ENCODE results near the gene CDK13. TPM values are rescaled to one million over a fixed set of nuclear protein-coding genes. Genes with fewer than 3 reads are reported as not detected.

Gene CDK13
- total RNA-seq, 1 experiment from 2014 or later: 39.2 TPM

GRCh38 chr7:40134428-40135316 lies 184.6 kb downstream of the CDK13 start, which contains the start of the genes MPLKIP and SUGCT (continued):
- no peak for TF ChIP-seq NR1H2 (CRISPR knock-in tag; IDR thresholded peaks at IDR 0.05)
- no peak for TF ChIP-seq ZNF281 (CRISPR knock-in tag; IDR thresholded peaks at IDR 0.05)
- TF ChIP-seq NR3C1 (CRISPR knock-in tag; conservative IDR thresholded peaks at IDR 0.05; ENCODE audit: low read depth): no peak; the same call in 1 of the 2 replicates
- TF ChIP-seq CDX4 (CRISPR knock-in tag; IDR thresholded peaks at IDR 0.05; ENCODE audit: borderline replicate concordance): no peak
- TF ChIP-seq RELA (CRISPR knock-in tag; IDR thresholded peaks at IDR 0.05; ENCODE audit: borderline replicate concordance): peak; percentile 79; the same call in 1 of the 2 replicates
- TF ChIP-seq E2F5 (CRISPR knock-in tag; IDR thresholded peaks at IDR 0.05): peak; percentile 80; the same call in 1 of the 2 replicates
- peak; percentile 78; the same call in 1 of the 2 replicates for TF ChIP-seq ZBTB43 (CRISPR knock-in tag; IDR thresholded peaks at IDR 0.05)
- peak; percentile 68; the same call in 1 of the 2 replicates for TF ChIP-seq KAT7 (CRISPR knock-in tag; IDR thresholded peaks at IDR 0.05; ENCODE audit: borderline replicate concordance)
- peak; percentile 36; the same call in 1 of the 2 replicates for TF ChIP-seq SMAD4 (CRISPR knock-in tag; IDR thresholded peaks at IDR 0.05)
- TF ChIP-seq STAT6 (CRISPR knock-in tag; conservative IDR thresholded peaks at IDR 0.05; ENCODE audit: low read depth): no peak
- TF ChIP-seq, protein P1, sequence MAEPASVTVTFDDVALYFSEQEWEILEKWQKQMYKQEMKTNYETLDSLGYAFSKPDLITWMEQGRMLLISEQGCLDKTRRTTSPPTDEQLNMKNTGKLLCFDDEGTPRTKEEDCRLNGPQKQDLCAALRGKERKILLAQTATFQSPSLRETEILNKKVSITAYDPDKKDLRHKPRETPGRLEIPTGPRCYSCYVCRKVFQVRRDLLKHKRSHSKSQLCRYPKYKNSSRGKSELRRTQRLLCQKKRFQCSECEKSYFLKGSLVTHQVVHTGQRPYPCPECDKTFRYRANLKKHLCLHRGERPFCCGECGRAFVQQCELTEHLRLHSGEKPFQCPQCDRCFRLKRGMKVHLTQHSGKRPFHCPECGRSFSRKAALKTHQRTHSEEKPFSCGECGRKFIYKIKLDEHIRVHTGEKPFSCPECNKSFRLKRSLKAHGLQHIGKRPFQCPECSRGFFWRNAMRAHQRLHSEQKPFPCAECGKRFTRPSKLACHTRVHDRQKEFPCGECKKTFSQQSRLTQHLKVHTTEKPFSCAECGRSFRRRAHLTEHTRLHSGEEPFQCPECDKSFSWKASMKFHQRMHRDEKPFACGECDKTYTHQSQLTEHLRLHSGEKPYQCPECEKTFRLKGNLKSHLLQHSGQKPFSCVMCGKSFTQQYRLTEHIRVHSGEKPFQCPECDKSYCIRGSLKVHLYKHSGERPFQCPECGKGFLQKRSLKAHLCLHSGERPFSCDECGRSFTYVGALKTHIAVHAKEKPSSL (CRISPR knock-in tag; conservative IDR thresholded peaks at IDR 0.05): no peak
- TF ChIP-seq, protein P2, sequence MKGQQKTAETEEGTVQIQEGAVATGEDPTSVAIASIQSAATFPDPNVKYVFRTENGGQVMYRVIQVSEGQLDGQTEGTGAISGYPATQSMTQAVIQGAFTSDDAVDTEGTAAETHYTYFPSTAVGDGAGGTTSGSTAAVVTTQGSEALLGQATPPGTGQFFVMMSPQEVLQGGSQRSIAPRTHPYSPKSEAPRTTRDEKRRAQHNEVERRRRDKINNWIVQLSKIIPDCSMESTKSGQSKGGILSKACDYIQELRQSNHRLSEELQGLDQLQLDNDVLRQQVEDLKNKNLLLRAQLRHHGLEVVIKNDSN (CRISPR knock-in tag; IDR thresholded peaks at IDR 0.05): 0 out of 2 replicates have a peak, but pooled peaks have one; percentile 41
- no peak for TF ChIP-seq IRF2 (CRISPR knock-in tag; IDR thresholded peaks at IDR 0.05; ENCODE audit: borderline replicate concordance, low read depth)
- TF ChIP-seq NFATC4 (CRISPR knock-in tag; IDR thresholded peaks at IDR 0.05): no peak
- TF ChIP-seq MAX (CRISPR knock-in tag; IDR thresholded peaks at IDR 0.05): peak; percentile 86; the same call in 1 of the 2 replicates
- no peak for TF ChIP-seq ZNF671 (CRISPR knock-in tag; IDR thresholded peaks at IDR 0.05)
- TF ChIP-seq, protein P3, sequence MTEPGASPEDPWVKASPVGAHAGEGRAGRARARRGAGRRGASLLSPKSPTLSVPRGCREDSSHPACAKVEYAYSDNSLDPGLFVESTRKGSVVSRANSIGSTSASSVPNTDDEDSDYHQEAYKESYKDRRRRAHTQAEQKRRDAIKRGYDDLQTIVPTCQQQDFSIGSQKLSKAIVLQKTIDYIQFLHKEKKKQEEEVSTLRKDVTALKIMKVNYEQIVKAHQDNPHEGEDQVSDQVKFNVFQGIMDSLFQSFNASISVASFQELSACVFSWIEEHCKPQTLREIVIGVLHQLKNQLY (CRISPR knock-in tag; IDR thresholded peaks at IDR 0.05): no peak
- TF ChIP-seq, protein P4, sequence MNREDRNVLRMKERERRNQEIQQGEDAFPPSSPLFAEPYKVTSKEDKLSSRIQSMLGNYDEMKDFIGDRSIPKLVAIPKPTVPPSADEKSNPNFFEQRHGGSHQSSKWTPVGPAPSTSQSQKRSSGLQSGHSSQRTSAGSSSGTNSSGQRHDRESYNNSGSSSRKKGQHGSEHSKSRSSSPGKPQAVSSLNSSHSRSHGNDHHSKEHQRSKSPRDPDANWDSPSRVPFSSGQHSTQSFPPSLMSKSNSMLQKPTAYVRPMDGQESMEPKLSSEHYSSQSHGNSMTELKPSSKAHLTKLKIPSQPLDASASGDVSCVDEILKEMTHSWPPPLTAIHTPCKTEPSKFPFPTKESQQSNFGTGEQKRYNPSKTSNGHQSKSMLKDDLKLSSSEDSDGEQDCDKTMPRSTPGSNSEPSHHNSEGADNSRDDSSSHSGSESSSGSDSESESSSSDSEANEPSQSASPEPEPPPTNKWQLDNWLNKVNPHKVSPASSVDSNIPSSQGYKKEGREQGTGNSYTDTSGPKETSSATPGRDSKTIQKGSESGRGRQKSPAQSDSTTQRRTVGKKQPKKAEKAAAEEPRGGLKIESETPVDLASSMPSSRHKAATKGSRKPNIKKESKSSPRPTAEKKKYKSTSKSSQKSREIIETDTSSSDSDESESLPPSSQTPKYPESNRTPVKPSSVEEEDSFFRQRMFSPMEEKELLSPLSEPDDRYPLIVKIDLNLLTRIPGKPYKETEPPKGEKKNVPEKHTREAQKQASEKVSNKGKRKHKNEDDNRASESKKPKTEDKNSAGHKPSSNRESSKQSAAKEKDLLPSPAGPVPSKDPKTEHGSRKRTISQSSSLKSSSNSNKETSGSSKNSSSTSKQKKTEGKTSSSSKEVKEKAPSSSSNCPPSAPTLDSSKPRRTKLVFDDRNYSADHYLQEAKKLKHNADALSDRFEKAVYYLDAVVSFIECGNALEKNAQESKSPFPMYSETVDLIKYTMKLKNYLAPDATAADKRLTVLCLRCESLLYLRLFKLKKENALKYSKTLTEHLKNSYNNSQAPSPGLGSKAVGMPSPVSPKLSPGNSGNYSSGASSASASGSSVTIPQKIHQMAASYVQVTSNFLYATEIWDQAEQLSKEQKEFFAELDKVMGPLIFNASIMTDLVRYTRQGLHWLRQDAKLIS (CRISPR knock-in tag; IDR thresholded peaks at IDR 0.05; ENCODE audit: borderline replicate concordance): no peak

Data from WTC11 (cell line).